NB4 (cell line): ENCODE measurements around the gene TRH.

ENCODE experiments used
- CTCF ChIP-seq: IDR thresholded peaks from one replicate; pipeline ENCODE4 v1.5.1; 2012; ENCODE audit warnings: low read depth, low read length
- POLR2A ChIP-seq: IDR thresholded peaks from 2 replicates; pipeline ENCODE4 v1.6.1; 2011; ENCODE audit warnings: mild to moderate bottlenecking; ENCODE audit not compliant: insufficient read length; ENCODE audit errors: extremely low read depth

GRCh38 chr3:129971351-129972052 lies 3.0 kb upstream of the TRH start:
- TF ChIP-seq CTCF (no peak), POLR2A (no peak)
